Right atrium auricular region (tissue), 2 donors: ENCODE data around the gene RAB33A. TPM values are rescaled to one million over a fixed set of nuclear protein-coding genes. Genes with fewer than 3 reads are reported as not detected.

ENCODE experiments used
- DNase-seq: peaks from one replicate; pipeline ENCODE4 v3.0.0-alpha.2; 2019; ENCODE audit warnings: low spot score
- H3K27ac ChIP-seq, 2 donors: fragments of 200-600 bp; sonication (generic); 1 replicate in 1 of 2; 2 replicates in 1 of 2; pipeline ENCODE4 v1.5.1; 2016 to 2019
- H3K27me3 ChIP-seq, 2 donors: fragments of 200-600 bp; sonication (generic); one replicate each; pipeline versions ENCODE4 v1.5.1 to v1.6.0; 2017 to 2019
- H3K36me3 ChIP-seq: fragments of 200-600 bp; sonication (generic); one replicate; pipeline ENCODE4 v1.5.1; 2016
- H3K4me1 ChIP-seq, 2 donors: fragments of 200-600 bp; sonication (generic); one replicate each; pipeline versions ENCODE4 v1.5.1 to v1.6.0; 2017 to 2019
- H3K4me3 ChIP-seq, 2 donors: fragments of 200-600 bp; sonication (generic); 1 replicate in 1 of 2; 2 replicates in 1 of 2; pipeline ENCODE4 v1.5.1; 2017 to 2019; ENCODE audit warnings: mild to moderate bottlenecking in 1 of 2, moderate library complexity in 1 of 2
- H3K9me3 ChIP-seq, 2 donors: fragments of 200-600 bp; sonication (generic); one replicate each; pipeline ENCODE4 v1.5.1; 2019
- CTCF ChIP-seq, 2 donors: fragments of 200-600 bp; sonication (generic); IDR thresholded peaks; one replicate each; pipeline ENCODE4 v1.5.1; 2019; ENCODE audit warnings: antibody characterized with exemption in 2 of 2
- total RNA-seq, 2 donors: library from RNA; depleted of rRNA; stranded (reverse); fragments of >200 nt; gene quantifications; one replicate each; pipeline ENCODE4 v1.1.0, GENCODE V29; 2016

RAB33A gene
- total RNA-seq, 2 donors from 2014 or later, result 8.3 to 13.4 TPM

- no peak for TF ChIP-seq CTCF (IDR thresholded peaks at IDR 0.05)
- no peaks in the 10 kb centered on the region for H3K36me3 ChIP-seq
Observed at GRCh38 chrX:130165703-130166502, 5.9 kb upstream of the RAB33A start, which contains the start of gene AIFM1. Gene AIFM1, minus strand, starts transcription at chrX:130165841. Its CDS starts 185 bp downstream, at chrX:130165656.

DNA sequence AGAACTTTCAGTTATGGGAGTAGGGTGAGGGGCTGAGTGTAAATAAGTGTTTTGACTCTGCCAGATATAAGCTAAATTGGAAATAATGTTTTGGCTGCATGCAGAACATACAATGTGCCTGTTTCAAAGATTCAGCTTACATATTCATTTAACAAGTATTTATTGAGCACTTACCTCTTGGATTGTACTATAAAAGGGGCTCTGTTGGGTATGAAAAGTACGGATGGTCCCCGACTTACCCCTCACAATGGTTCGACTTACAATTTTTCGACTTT lies 5.3 kb upstream of the RAB33A start:
- DNase-seq, result no peak
- Histone ChIP-seq H3K4me1 (peaks cover 0 to 8% of the 10 kb centered on the region in 2 donors), H3K27me3 (no peaks in the 10 kb centered on the region), H3K36me3 (no peaks in the 10 kb centered on the region), H3K4me3 (peak overlapping the region; percentile 57), H3K27ac (peak overlapping the region; percentile 87 to 91), H3K9me3 (no peaks in the 10 kb centered on the region)
- no peak for TF ChIP-seq CTCF (IDR thresholded peaks at IDR 0.05)

More at GRCh38 chrX:130165703-130166502, 5.9 kb upstream of the RAB33A start, which contains the start of gene AIFM1:
- no peaks in the 10 kb centered on the region for H3K9me3 ChIP-seq
- DNase-seq, result peak; percentile 91
- H3K4me3 ChIP-seq, result peak within 1 kb of the TSS; percentile 57
- H3K27me3 ChIP-seq, result no peaks in the 10 kb centered on the region
- H3K4me1 ChIP-seq, result peaks cover 0 to 8% of the 10 kb centered on the region in 2 donors
- peak within 1 kb of the TSS; percentile 87 to 91 for H3K27ac ChIP-seq

GRCh38 chrX:130167040-130167439 lies 4.7 kb upstream of the RAB33A start:
- TF ChIP-seq CTCF (IDR thresholded peaks at IDR 0.05), result no peak
- H3K4me1 ChIP-seq, result peaks cover 0 to 8% of the 10 kb centered on the region in 2 donors
- H3K36me3 ChIP-seq, result no peaks in the 10 kb centered on the region
- no peak for DNase-seq
- H3K27ac ChIP-seq, result no peak overlapping the region
- H3K9me3 ChIP-seq, result no peaks in the 10 kb centered on the region
- H3K27me3 ChIP-seq, result no peaks in the 10 kb centered on the region
- H3K4me3 ChIP-seq, result no peak overlapping the region

DNA sequence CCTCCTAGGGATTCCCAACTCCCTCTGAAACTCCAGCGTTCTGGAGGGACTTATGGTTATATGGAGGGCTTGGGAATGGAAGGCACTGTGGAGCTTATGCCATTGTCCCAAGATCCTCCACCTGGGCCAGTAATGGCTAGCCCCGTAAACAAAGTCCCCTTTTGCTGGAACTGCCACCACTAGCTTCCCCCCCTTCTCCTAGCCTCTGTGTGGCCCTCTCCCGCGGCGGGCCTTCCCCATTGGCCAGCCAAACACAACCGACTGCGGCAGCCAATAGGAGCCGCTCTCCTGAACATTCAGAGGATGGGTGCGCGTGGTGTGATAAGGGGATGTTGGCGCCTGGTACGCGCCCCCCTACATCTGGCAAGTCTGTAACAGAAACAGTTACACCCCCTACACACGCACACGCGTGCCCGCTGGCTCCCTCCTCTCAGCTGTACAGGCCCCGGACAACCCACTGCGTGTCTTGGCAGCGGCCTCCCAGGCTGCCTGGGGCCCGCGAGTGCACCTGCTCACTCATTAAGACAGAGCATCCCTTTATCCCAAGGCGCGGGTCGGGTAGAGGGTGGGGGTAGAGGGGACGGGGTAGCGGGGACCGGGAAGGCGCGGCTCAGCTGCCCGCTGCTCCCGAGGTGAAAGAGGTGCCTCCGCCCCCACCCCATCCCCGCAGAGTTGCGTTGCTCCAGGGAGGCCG lies 863 bp upstream of the RAB33A start:
- H3K4me3 ChIP-seq, result peak overlapping the region; percentile 41 to 49
- H3K36me3 ChIP-seq, result no peaks in the 10 kb centered on the region
- peaks cover 0 to 37% of the 10 kb centered on the region in 2 donors for H3K4me1 ChIP-seq
- peak overlapping the region; percentile 77 to 87 for H3K27ac ChIP-seq
- H3K27me3 ChIP-seq, result no peaks in the 10 kb centered on the region
- no peaks in the 10 kb centered on the region for H3K9me3 ChIP-seq
- TF ChIP-seq CTCF (IDR thresholded peaks at IDR 0.05), result no peak
- no peak for DNase-seq

DNA sequence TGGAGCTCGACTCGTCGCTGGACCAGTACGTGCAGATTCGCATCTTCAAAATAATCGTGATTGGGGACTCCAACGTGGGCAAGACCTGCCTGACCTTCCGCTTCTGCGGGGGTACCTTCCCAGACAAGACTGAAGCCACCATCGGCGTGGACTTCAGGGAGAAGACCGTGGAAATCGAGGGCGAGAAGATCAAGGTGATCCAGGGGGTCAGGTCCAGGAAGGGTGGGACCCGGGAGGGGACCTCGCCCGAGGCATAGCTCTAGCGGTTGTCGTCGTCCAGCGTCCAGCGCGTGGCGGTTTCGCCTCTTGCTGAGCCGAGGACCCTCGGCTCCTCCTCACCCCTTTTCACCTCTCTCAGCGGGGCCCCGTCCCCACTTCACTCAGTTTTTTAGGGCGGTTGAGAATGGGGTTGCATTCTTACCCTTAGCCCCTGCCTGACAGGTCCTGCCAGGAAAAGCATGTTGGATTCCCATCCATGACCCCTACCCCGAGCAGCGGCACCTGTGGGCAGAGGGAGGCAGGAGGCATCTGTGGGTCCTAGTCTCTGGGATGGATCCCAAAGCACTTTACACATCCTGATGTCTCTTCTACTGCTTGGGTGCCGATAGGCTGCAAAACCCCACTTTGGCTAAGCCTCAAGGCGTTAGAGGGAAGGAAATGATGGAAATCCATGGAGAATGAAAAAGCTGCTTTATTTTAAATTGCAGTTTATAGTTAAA lies 524 bp downstream of the RAB33A start:
- peak overlapping the region; percentile 41 to 49 for H3K4me3 ChIP-seq
- no peak for DNase-seq
- no peaks in the 10 kb centered on the region for H3K9me3 ChIP-seq
- no peak for TF ChIP-seq CTCF (IDR thresholded peaks at IDR 0.05)
- H3K4me1 ChIP-seq, result peaks cover 0 to 35% of the 10 kb centered on the region in 2 donors
- no peaks in the 10 kb centered on the region for H3K36me3 ChIP-seq
- H3K27ac ChIP-seq, result peak overlapping the region; percentile 77 to 87
- H3K27me3 ChIP-seq, result no peaks in the 10 kb centered on the region
